GM12892 (cell line): Measurements from ENCODE around the gene SHROOM3.

ENCODE experiments used
- DNase-seq: peaks from one replicate; pipeline ENCODE4 v3.0.0; 2011; ENCODE audit not compliant: insufficient read length
- FAIRE-seq: peaks from 2 replicates; lab custom pipeline; 2011; peaks lifted over from hg19 to GRCh38; lab: Jason Lieb, UNC
- POLR2A ChIP-seq: IDR thresholded peaks from 2 replicates; pipeline ENCODE4 v1.6.1; 2011; ENCODE audit warnings: low read depth, low read length, control low read depth
- POLR2AphosphoS5 ChIP-seq: IDR thresholded peaks from 2 replicates; pipeline ENCODE4 v1.6.1; 2011; ENCODE audit warnings: low read depth, low read length, control low read depth
- TAF1 ChIP-seq: IDR thresholded peaks from 2 replicates; pipeline ENCODE4 v1.6.1; 2011; ENCODE audit warnings: low read depth, mild to moderate bottlenecking, control low read depth, low read length, borderline replicate concordance

SHROOM3 gene

GRCh38 chr4:76623217-76624045 lies 188.4 kb downstream of the SHROOM3 start:
- DNase-seq: no peak
- TF ChIP-seq TAF1 (no peak), POLR2A (no peak), POLR2AphosphoS5 (no peak)
- no peak for FAIRE-seq

GRCh38 chr4:76624241-76624681 lies 189.2 kb downstream of the SHROOM3 start:
- FAIRE-seq: no peak
- TF ChIP-seq TAF1 (no peak), POLR2A (no peak), POLR2AphosphoS5 (no peak)
- no peak for DNase-seq

- DNase-seq: no peak
- no peak for FAIRE-seq
- TF ChIP-seq TAF1: no peak
- TF ChIP-seq POLR2A: no peak
- TF ChIP-seq POLR2AphosphoS5: no peak
These were observed 190.1 kb downstream of the SHROOM3 start for GRCh38 chr4:76624931-76625715.

- FAIRE-seq (no peak), DNase-seq (no peak)
- TF ChIP-seq TAF1 (no peak), POLR2AphosphoS5 (no peak), POLR2A (no peak)
These were observed 191.8 kb downstream of the SHROOM3 start for GRCh38 chr4:76626686-76627465.

GRCh38 chr4:76628251-76628650 lies 193.2 kb downstream of the SHROOM3 start:
- DNase-seq: no peak
- TF ChIP-seq POLR2AphosphoS5 (no peak), TAF1 (no peak), POLR2A (no peak)
- FAIRE-seq: no peak

GRCh38 chr4:76630741-76631140 lies 195.7 kb downstream of the SHROOM3 start:
- FAIRE-seq (no peak), DNase-seq (no peak)
- TF ChIP-seq TAF1 (no peak), POLR2A (no peak), POLR2AphosphoS5 (no peak)

GRCh38 chr4:76634220-76634619 lies 199.2 kb downstream of the SHROOM3 start:
- DNase-seq (no peak), FAIRE-seq (peak; percentile 24)
- no peak for TF ChIP-seq POLR2A
- TF ChIP-seq POLR2AphosphoS5: no peak
- TF ChIP-seq TAF1: no peak

GRCh38 chr4:76637712-76638361 lies 202.8 kb downstream of the SHROOM3 start:
- TF ChIP-seq POLR2AphosphoS5: no peak
- TF ChIP-seq TAF1: no peak
- TF ChIP-seq POLR2A: no peak
- DNase-seq (no peak), FAIRE-seq (no peak)

- DNase-seq (no peak), FAIRE-seq (no peak)
- TF ChIP-seq TAF1: no peak
- TF ChIP-seq POLR2AphosphoS5: no peak
- TF ChIP-seq POLR2A: no peak
These were observed 204.3 kb downstream of the SHROOM3 start for GRCh38 chr4:76639288-76639687.

- FAIRE-seq (no peak), DNase-seq (no peak)
- no peak for TF ChIP-seq TAF1
- TF ChIP-seq POLR2A: no peak
- TF ChIP-seq POLR2AphosphoS5: no peak
These were observed 205.4 kb downstream of the SHROOM3 start for GRCh38 chr4:76640353-76640910.

GRCh38 chr4:76641351-76641750 lies 206.3 kb downstream of the SHROOM3 start:
- TF ChIP-seq POLR2A (no peak), POLR2AphosphoS5 (no peak)
- DNase-seq (no peak), FAIRE-seq (no peak)
